Stimulated activated CD8-positive, alpha-beta memory T cell treated with anti-CD3 and anti-CD28 coated beads, Interleukin-4, amount 100 ng/mL, for 4 hours (primary cell): ENCODE measurements around the gene RBMS3.
"Not testable (repeated sequence)": the region's sequence is repeated elsewhere in the genome, so short reads cannot be mapped to it uniquely, and the experiment has no call there.

Source experiments
- DNase-seq, 2 donors: peaks; one replicate each; pipeline ENCODE4 v3.0.0-alpha.2; 2020; ENCODE audit warnings: low read depth in 2 of 2, low spot score in 1 of 2

The RBMS3 gene

DNA sequence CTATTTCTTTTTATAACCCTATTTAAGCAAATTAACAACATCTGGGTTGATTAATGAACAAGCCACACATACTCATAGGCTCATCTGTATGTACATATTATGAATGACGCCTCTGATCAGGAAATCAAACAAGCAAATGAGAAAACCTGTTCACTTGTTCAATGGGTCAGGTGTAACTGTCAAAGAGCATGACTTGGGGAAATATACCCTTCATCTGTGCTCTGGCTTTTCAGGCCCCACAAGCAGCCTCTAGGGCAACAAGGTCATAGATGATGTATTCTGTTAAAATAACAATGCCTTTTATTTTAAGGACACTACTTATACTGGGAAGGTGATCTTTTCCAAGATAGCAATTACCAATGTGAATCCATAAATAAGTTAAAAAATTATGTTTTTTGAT lies 102.0 kb downstream of the RBMS3 start:
- no peak for DNase-seq

DNA sequence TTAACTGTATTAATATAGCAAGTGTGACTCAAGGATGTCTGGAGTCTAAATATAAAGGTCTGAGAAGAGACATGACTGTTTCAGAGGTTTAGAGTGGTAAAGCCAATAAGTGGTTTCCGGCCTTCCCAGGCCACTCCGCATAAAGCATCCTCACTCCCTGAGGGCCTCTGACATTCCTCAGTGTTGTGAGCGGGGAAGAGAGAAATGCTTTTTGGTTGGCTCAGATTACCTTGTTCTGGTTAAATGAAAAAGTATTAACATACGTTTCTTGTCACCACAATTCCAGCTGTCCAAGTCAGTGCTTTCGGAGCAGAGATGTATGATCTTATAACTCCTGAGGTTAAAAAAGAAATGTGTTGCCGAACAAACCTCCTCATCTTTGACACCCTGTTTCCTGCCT lies 103.8 kb downstream of the RBMS3 start:
- DNase-seq = no peak

DNA sequence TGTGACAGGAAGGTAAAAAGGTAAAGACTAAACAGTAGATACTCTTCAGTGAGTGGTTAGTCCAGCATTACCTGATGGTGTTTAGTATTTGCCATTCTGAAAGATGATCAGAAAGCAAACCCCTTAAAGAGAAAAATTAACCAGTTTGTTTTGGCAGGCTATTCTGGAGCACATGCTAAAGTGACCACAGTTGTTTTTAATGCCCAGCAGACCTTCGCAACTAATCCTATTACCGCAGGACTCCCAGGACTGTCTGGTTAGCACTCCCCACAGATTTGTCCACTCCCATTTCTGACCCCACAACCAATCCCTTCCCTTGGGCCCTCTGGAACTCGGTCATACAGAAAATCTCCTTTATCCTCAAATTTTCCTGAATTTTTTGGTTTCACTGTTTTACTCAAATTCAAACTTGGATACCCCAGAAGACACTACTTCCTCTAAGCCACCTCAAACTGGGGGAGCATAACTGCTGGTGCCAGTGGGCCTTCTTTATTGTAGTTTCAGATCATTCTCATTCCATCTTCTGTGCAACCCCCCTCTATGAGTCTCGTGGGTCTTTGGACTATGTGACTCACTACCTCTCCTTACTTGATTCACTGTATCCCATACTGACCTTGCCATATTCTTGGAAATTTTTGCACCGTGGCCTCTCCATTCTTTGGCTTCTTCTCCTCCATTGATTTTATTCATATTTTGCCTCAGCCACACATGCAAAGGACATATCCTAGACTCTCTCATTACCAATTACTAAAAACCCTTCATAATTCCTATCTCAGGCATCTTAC lies 104.4 kb downstream of the RBMS3 start:
- DNase-seq = no peak

DNA sequence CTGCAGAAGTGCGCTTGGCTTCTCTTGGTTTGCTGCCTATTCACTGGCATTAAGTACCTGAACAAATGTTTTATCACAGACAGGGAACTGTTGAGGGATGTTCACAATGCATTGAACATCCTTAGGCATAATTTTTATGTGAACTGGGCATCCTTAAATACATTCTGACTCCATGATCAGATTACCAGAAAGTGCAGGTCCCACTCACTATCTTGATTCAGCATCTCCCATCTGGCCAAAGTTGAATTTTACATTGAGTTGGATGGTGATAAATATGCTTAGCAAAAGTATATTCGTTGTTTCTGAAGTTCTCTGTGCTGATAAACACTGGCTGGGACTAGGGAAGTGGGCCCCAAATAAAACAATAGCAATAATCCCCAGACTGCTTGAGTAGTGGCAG lies 108.5 kb downstream of the RBMS3 start:
- DNase-seq = no peak

DNA sequence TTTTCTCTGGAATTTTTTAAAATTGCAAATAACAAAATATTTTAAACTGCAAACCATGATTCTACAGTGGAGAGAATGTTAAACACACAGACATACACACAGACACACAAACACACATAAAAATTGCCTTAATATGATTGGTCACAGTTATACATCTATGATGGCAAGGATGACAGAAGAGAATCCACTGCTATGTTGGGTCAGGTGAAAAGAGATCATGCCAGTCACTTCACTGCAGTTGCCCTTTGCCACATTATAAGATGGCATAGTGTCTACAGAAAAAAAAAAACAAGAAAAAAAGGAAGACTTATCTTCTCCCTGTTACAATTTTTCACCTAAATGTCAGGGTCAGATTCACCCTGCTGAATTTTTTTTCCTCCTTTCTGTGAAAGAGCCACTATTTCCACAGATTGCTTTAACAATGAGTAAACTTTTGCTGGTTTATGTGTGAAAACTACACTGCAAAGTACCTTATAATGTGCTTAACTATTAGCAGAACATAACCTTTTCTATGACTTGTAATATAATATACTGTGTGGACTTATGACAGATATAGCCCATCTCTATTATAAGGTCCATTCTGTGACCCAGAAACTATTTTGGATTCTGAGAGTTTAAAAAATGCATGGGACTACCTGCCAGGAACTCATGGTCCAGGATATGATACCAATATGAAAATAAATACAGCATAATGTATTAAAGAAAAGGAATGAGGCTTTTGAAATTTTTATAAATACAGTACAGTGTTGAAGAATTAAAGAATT lies 111.9 kb downstream of the RBMS3 start:
- no peak for DNase-seq

DNA sequence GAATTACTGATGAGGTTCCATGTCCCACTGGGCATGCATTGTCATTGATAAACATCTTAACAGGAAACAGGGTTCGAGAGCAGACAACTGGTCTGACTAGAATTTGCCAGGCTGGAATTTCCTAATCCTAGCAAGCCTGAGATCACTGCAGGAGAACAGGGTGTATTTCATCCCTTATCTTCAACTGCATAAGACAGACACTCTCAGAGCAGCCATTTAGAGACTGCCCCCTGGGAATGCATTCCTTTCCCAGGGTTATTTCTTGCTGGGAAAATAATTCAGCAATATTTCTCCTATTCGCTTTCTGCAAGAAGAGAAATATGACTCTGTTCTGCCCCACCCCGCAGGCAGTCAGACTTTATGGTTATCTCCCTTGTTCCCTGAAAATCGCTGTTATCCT lies 113.1 kb downstream of the RBMS3 start:
- not testable (repeated sequence) for DNase-seq

DNA sequence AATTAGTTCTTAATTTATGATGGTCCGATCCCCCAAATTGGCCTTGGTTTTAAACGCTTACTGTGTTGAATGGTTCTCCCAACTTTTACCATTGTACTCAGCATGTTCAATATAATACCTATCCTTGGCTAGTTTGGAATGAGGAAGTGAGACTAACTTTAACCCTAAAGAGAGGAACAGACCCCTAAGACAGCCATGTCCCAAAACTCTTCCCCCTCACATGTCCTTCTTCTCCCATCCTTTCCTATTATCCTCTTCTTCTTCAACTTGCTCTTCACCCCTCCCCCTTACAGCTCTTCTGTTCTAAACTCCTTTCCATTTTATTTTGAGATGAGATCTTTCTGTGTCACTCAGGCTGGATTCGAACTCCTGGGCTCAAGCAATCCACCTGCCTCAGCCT lies 116.5 kb downstream of the RBMS3 start:
- no peak for DNase-seq

DNA sequence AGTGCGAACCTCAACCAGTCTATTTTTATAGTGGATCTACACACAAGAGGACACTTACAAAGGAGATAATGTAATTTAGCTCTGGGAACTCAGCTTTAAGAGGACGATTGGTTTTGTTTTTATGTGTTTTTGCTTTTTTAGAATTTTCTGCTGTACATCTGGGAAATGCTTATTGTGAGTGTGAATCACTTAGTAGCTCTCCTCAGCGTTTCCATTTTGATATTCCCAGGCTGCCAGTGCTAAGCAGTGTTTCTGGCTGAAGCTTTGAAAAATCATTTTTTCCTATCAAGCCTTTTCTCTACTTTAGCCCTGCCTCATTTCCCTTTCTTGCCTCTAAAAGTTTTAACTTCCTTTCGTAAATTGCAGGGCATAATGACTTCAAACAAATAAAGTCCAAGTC lies 117.9 kb downstream of the RBMS3 start:
- DNase-seq = no peak

DNA sequence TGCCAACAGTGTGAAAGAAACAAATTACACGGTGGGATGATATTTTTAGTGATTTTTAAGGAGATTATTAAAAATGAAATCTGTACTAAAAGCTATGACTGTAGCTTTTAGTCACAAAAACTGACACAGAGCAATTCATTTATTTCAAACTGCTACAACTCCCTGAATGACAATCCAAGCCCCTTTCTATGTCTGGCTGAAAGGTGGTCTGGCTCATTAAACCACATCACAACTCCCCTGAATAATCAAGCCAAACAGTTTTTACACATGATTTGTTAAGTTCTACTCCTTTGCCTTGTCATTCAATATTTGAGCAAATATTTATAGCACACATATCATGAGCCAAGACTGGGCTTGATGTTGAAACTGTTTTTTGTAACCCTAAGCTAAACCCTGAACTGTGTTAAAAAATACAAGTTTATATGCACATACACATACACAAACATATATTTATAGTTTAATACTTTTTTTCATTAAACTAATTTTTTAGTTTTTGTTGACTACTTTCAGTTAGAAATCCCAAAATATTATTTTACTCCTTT lies 125.5 kb downstream of the RBMS3 start:
- DNase-seq = no peak

DNA sequence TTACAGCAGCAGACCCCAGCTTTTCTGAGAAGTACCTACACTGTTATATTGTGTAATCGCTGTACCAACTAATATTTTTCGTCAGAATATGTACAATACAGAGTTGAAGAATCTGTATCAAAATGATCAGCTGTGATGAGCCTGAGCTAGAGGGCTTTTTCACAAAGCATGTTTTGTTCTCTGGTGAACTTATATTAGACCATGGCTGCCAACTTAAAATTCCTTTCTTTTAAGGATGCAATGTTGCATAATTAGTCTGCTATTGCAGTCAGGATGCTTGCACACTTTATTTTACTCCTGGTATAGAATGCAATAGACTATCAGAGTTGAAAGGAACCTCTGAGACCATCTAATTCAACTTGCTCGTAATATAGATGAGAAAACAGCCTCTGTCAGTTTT lies 127.8 kb downstream of the RBMS3 start:
- DNase-seq = no peak

DNA sequence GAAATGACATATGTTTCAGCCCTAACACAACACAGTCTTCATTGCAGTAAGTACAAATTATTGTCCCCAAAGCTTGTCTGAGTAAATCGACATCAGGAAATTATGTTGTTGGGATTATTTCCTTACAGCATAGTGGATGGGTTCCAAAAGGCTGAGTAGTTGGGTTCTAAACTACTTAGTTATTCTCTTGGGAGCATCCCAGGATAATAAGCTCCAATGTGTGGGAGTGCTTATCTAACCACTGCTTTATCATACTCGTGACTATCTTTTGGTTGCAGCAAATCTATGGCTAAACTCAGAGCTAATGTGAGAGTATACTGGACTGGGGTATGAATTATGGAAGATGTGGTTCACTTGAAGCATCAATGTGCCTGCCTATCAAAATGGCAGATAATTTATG lies 128.5 kb downstream of the RBMS3 start:
- no peak for DNase-seq

DNA sequence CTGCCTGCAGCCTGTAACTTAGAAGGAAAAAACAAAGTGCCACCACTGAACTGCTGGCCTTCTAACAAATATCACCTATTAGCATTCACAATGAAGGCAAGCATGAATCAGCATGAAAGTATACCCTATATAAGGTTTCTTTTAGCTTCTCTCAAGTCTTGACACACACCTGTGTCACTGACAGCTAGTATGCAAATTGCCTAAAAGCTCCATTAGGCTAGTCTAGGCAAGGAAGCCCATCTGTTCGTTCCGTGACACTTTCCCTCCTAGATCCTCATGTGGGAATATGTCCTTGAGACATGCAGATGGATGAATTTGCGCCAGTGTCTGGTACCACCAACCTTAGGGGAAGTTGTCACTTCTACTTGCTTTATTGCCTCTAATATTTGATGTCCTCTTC lies 129.3 kb downstream of the RBMS3 start:
- DNase-seq = no peak

DNA sequence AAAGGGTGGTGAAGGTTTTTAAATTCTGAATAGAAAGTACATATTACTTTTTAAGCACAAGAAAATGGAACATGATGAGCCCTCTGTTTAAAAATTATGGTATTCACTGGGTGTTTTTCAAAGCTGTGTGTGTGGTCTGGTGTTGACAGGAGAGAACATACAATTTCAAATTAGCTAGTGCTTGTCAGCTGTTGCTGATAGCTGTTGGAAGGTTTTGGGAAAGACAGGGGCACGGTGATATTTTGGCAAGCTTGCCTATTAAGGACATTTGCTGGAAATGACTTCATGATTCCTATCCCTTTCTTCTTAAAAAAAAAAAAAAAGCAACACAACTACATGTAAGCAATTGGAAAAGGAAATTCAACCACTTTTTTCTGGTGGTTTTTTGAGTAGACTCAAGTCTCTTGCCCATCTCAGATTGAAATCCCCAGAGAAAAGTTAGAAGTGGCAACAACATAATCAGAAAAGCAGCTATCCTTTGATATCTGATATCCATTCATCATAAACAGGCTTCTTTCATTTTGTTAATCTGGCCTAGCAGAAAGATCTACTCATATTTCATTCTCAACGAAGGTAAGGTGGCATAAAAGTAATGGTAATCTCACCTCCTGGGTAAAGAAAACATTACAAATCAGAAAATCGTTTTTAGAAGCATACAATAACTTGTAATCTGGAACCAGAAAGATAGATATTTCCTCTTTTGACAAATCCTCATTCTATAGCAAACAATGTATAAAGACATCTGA lies 130.0 kb downstream of the RBMS3 start:
- DNase-seq = no peak

DNA sequence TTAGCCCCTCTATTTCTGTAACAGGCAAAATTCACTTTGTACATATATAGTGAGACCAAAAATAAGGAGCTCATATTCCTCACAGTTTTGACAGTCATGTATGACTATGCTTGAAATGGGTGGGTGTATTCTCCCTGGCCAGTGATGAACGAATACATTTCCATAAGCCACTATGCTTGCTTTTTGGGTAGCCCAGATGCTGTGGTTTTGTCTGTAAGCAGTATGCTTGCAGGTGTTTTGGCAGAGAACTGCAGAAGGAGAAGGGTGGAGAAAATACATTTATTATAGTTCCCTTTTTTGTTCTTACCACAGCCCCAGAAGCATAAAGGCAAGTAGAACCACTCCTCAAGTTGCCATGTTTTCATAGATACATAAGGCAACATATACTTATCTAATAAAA lies 131.2 kb downstream of the RBMS3 start:
- no peak for DNase-seq

DNA sequence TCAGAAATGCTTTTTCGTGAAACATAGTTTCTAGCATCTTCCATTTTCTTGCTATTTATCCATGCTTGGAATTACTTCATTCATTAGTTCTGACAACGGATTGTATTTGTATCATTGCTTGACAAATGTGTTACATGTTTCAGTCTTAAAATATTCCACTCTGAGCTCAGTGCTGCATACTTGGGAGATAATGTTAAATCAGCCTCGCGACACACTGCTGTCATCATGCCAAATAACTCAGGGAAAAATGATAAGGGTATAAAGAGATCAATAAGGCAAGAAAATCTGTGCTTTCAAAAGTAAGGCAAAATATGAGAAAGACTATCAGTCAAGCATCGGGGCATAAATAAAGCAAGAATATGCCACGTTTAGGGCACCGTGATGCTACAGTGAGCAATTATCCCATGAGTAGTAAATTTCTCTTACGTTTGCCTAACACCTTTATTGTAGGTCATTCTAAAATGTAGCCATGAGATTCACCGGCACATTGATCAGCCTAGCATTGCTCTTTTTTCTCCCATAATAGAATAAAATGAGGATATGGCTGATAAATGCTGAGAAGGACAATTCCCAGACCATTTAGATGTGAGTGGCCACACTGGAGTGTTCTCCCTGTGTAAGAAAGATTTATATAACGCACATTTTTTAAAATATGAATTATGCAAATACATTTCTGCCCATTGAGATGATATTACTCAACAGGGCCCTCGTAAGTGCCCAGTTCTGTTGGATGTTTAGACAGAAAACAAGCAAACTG lies 133.8 kb downstream of the RBMS3 start:
- DNase-seq = no peak

DNA sequence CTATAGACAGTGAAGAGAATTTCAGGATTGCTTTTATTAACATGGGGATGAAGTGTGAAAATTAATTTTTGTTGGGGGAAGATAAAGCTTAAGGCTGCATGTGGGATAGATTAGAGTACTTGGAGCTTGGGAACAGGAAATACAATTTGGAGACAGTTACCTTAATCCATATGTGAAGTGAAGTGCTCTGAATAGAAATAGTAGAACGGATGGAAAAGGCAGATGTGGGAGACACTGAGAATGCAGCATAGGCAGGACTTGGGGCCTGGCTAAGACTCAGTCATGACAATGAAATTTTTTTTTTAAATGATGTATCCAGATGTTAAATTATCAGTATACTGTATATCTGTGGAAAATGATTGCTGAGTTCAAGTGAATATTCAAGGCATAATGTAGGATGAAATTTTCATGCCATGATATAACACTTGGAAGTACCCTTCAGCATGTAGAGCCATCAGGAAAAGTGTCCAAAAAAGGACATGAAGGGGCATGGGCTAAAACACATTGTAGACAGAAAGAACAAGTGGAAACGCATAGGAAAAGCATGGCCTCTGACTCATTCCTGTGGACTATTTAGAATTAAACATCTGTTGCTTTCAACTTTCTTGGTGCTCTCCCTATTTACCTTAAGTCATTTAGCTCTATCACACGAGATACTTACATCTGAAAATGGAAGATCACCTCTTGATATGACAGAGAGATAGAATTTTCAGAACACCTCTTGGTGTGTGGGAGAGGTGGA lies 134.8 kb downstream of the RBMS3 start:
- no peak for DNase-seq

DNA sequence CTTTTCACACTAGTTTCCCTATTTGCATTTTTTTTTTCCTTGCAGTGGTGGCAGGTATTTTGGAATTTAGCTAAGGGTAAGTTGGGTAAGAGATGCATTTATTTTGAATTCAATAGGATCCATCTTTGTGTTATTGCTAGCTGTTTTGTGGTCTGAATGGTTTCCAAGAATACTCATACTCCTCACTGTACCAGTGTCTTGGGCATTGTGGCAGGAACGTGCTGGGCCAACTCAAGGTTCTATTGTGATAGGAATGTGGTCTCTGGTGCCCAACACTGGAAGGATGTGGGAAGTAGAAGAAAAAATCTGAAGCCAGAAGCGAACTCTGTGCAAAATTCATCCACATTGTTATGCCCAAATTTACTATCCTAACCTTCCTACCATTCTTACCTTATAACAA lies 135.6 kb downstream of the RBMS3 start:
- DNase-seq = no peak

DNA sequence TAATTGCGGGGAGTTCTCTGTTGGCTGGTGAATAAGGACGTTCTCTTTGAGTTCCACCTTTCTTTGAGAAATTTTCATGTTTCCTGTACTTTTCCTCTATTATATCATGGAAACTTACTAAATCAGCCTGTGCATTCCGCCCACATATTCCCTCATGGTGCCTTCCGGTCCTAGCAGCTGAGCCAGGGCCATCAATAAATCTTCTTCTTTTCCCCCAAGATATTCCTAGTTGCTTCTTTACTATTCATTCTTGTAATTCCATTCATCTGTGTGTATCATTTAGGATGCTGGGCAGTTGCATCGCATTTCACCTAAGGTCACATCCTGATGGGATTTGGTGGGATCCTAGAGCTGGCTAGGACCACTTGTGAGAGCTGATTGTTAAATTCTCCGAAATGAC lies 139.2 kb downstream of the RBMS3 start:
- DNase-seq = no peak

DNA sequence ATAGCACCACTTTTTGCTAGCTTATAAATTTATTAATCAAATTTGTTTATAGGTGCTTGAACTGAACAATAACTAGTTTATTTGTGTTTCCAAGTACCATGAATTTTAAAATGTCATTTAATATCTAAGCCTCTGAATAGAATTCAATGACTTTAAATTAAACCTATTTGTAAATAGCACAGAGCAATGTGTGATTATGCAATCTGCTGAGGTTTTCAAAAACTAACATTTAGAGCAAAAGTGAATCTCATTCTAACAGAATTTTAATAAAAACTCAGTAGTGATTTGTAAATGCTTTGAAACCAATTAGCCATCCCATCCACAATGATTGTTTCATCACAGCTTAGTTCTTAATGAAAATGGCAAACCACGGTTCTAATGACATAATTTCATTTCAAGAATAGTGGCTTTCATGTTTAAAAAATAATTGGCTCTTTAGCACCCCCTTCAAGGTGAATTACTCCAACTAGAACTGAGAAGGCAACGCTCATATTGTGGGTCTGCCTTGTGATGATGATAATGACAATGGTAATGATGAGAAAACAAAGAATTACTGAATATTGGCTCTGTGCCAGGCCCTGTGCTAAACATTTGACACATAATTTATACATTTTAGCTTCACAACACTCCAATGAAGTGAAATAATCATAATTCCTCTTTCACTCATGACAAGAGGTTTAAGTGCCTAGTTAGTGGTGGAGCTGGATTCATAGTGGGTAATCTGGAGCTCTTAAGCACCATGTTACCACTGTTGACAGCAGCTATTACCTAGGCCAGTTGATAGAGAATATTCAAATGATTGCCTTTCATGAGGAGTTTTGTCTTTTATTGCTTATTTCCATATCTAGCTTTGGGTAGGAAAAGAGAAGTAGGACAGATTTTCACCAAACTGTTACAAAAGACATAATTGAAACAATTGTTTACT lies 145.7 kb downstream of the RBMS3 start:
- no peak for DNase-seq
